ENCODE data around the gene NPY1R. TPM values are rescaled to one million over a fixed set of nuclear protein-coding genes. Genes with fewer than 3 reads are reported as not detected.

Gene NPY1R
- total and polyA plus RNA-seq, 9 donors = 1.2 to 26.2 (median 1.8) TPM

GRCh38 chr4:163330916-163331628, 1.3 kb downstream of the NPY1R start:
- DNase-seq = no peak
- intact Hi-C loops (cut with DNase I) = loop anchor here in 1 of 4 donors (10.0 kb wide), 1 partner anchor 164 kb away; the partner anchor contains the start of gene TMA16
- H3K36me3 ChIP-seq = no peaks in the 10 kb centered on the region
- peak overlapping the region; percentile 47 for H3K4me3 ChIP-seq
- H3K4me1 ChIP-seq (ENCODE audit: insufficient read depth) = peaks cover 8% of the 10 kb centered on the region
- H3K9me3 ChIP-seq = no peaks in the 10 kb centered on the region
- 43 to 54% (median 51%) methylated on average over 16 of the region's 16 CpGs for WGBS, 3 donors
- H3K27me3 ChIP-seq = no peaks in the 10 kb centered on the region
- no peak for TF ChIP-seq POLR2A (IDR thresholded peaks at IDR 0.05)
- TF ChIP-seq CTCF (IDR thresholded peaks at IDR 0.05) = no peak
- no peak overlapping the region for H3K27ac ChIP-seq

GRCh38 chr4:163317110-163317509, 15.3 kb downstream of the NPY1R start:
- Histone ChIP-seq H3K36me3 (no peaks in the 10 kb centered on the region), H3K27me3 (no peaks in the 10 kb centered on the region), H3K9me3 (peaks cover 0 to 3% of the 10 kb centered on the region in 2 donors), H3K27ac (no peak overlapping the region), H3K4me1 (ENCODE audit: insufficient read depth) (no peaks in the 10 kb centered on the region), H3K4me3 (no peak overlapping the region)
- DNase-seq = no peak
- WGBS, 3 donors = 0 to 92% (median 81%) methylated on average over 1 of the region's 1 CpG
- TF ChIP-seq EP300 (IDR thresholded peaks at IDR 0.05) = no peak
- TF ChIP-seq POLR2A (IDR thresholded peaks at IDR 0.05) = no peak
- TF ChIP-seq CTCF (IDR thresholded peaks at IDR 0.05) = no peak
- intact Hi-C loops (cut with DNase I) = no loop called here

GRCh38 chr4:163309466-163309865, 22.9 kb downstream of the NPY1R start:
- WGBS, 3 donors = 22 to 64% (median 54%) methylated on average over 1 of the region's 1 CpG
- no peaks in the 10 kb centered on the region for H3K27me3 ChIP-seq
- H3K4me3 ChIP-seq = no peak overlapping the region
- no peak for DNase-seq
- TF ChIP-seq CTCF (IDR thresholded peaks at IDR 0.05) (no peak), EP300 (IDR thresholded peaks at IDR 0.05) (no peak), POLR2A (IDR thresholded peaks at IDR 0.05) (no peak)
- no peaks in the 10 kb centered on the region for H3K36me3 ChIP-seq
- no peak overlapping the region for H3K27ac ChIP-seq
- H3K4me1 ChIP-seq (ENCODE audit: insufficient read depth) = no peaks in the 10 kb centered on the region
- H3K9me3 ChIP-seq = no peaks in the 10 kb centered on the region
- intact Hi-C loops (cut with DNase I) = no loop called here

- H3K4me1 ChIP-seq (ENCODE audit: insufficient read depth) = no peaks in the 10 kb centered on the region
- WGBS, 3 donors = 88 to 92% (median 88%) methylated on average over 2 of the region's 2 CpGs
- H3K27me3 ChIP-seq = no peaks in the 10 kb centered on the region
- H3K27ac ChIP-seq = no peak overlapping the region
- TF ChIP-seq POLR2A (IDR thresholded peaks at IDR 0.05) = no peak
- TF ChIP-seq EP300 (IDR thresholded peaks at IDR 0.05) = no peak
- no peak for TF ChIP-seq CTCF (IDR thresholded peaks at IDR 0.05)
- no peaks in the 10 kb centered on the region for H3K36me3 ChIP-seq
- H3K4me3 ChIP-seq = no peak overlapping the region
- no peaks in the 10 kb centered on the region for H3K9me3 ChIP-seq
- intact Hi-C loops (cut with DNase I) = no loop called here
- no peak for DNase-seq
These were observed 29.3 kb downstream of the NPY1R start for GRCh38 chr4:163303069-163303468.

All from ovary (tissue), 9 donors.